ENCODE results near the gene MIP.
"Not testable (repeated sequence)": the region's sequence is repeated elsewhere in the genome, so short reads cannot be mapped to it uniquely, and the experiment has no call there.

MIP gene

GRCh38 chr12:56454557-56454956, at the start of gene MIP:
TSS of gene MIP (minus strand) at chr12:56454657. CDS start at chr12:56454613, 44 bp downstream.
- intact Hi-C loops (cut with DNase I): no loop called here
- no peak for DNase-seq

- DNase-seq; intact Hi-C loops (cut with DNase I): not testable (repeated sequence)
Observed at GRCh38 chr12:56499879-56500278, 45.4 kb upstream of the MIP start.

GRCh38 chr12:56499452-56499851, 45.0 kb upstream of the MIP start:
- intact Hi-C loops (cut with DNase I); DNase-seq: not testable (repeated sequence)

- intact Hi-C loops (cut with DNase I); DNase-seq: not testable (repeated sequence)
Observed at GRCh38 chr12:56498126-56498902, 43.9 kb upstream of the MIP start.

- peak; percentile 46 to 93 (median 68) for DNase-seq
- intact Hi-C loops (cut with DNase I): not testable (repeated sequence)
Observed at GRCh38 chr12:56496704-56497103, 42.2 kb upstream of the MIP start.

GRCh38 chr12:56494481-56494880, 40.0 kb upstream of the MIP start:
- DNase-seq; intact Hi-C loops (cut with DNase I): not testable (repeated sequence)

GRCh38 chr12:56494106-56494415, 39.6 kb upstream of the MIP start:
- intact Hi-C loops (cut with DNase I); DNase-seq: not testable (repeated sequence)

GRCh38 chr12:56493409-56494105, 39.1 kb upstream of the MIP start:
- DNase-seq; intact Hi-C loops (cut with DNase I): not testable (repeated sequence)

- no peak for DNase-seq
- intact Hi-C loops (cut with DNase I): no loop called here
Observed at GRCh38 chr12:56490360-56490759, 35.9 kb upstream of the MIP start.

- DNase-seq: peak; percentile 61 to 97 (median 80)
Observed at GRCh38 chr12:56488041-56488955, 33.8 kb upstream of the MIP start, which contains the start of gene GLS2. TSS of gene GLS2 (minus strand) at chr12:56488161. CDS start at chr12:56488118, 43 bp downstream.

GRCh38 chr12:56487448-56488040, 33.1 kb upstream of the MIP start:
- DNase-seq: peak; percentile 15 to 92 (median 52)
- intact Hi-C loops (cut with DNase I): no loop called here

More at GRCh38 chr12:56488041-56488955, 33.8 kb upstream of the MIP start, which contains the start of gene GLS2:
- intact Hi-C loops (cut with DNase I): no loop called here

- intact Hi-C loops (cut with DNase I): no loop called here
Observed at GRCh38 chr12:56486694-56487093, 32.2 kb upstream of the MIP start.

GRCh38 chr12:56484566-56484965, 30.1 kb upstream of the MIP start:
- no peak for DNase-seq
- intact Hi-C loops (cut with DNase I): no loop called here

More at GRCh38 chr12:56486694-56487093, 32.2 kb upstream of the MIP start:
- no peak for DNase-seq

GRCh38 chr12:56479625-56480024, 25.2 kb upstream of the MIP start:
- intact Hi-C loops (cut with DNase I): no loop called here
- peak in 1 of 10 donors; percentile 61 for DNase-seq

GRCh38 chr12:56477521-56478225, 23.2 kb upstream of the MIP start:
- peak in 1 of 10 donors; percentile 57 for DNase-seq
- intact Hi-C loops (cut with DNase I): no loop called here

- peak in 1 of 10 donors; percentile 49 for DNase-seq
- intact Hi-C loops (cut with DNase I): no loop called here
Observed at GRCh38 chr12:56476972-56477432, 22.5 kb upstream of the MIP start.

- intact Hi-C loops (cut with DNase I): no loop called here
- DNase-seq: peak in 1 of 10 donors; percentile 15
Observed at GRCh38 chr12:56476143-56476542, 21.7 kb upstream of the MIP start.

- peak in 1 of 10 donors; percentile 49 for DNase-seq
Observed at GRCh38 chr12:56474389-56474788, 19.9 kb upstream of the MIP start.

More at GRCh38 chr12:56474389-56474788, 19.9 kb upstream of the MIP start:
- intact Hi-C loops (cut with DNase I): no loop called here

Data from posterior cingulate gyrus (tissue), 11 donors.